SK-N-DZ (cell line): ENCODE measurements around the gene LCP2.
A peak's percentile ranks its signal among the peaks of the same experiment; 100 is the strongest.
"Not testable (repeated sequence)": the region's sequence is repeated elsewhere in the genome, so short reads cannot be mapped to it uniquely, and the experiment has no call there.

Experiments
- DNase-seq: peaks from one replicate; pipeline ENCODE4 v3.0.0-alpha.2; 2015; ENCODE audit warnings: low spot score

LCP2 gene

DNA sequence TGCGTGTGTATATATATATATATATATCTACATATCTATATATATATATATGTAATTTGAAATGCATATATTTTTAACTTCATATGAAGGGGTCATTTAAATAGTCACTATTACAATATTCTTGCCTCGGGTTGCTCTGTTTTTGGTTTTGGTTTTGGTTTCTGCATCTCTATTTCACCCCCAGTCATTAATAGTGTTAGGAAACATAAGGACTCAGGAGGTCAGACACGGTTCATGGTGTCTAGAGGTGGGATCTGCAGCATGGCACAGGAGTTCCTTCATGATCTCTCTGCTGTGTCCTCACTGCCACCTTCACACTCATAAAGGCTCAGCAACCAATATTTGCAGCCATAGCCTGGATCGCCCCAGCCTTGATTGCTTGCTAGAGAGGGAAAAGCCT is 48.2 kb downstream of the LCP2 start:
- no peak for DNase-seq

DNA sequence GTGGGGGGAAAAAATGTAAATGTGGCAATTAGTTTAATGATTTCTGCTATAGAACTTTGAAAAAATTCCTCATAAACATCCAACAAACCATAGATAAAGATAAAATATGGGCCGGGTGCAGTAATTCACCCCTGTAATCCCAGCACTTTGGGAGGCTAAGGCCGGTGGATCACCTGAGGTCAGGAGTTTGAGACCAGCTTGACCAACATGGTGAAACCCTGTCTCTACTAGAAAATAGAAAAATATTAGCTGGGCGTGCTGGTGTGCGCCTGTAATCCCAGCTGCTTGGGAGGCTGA is 48.7 kb downstream of the LCP2 start:
- DNase-seq: not testable (repeated sequence)

DNA sequence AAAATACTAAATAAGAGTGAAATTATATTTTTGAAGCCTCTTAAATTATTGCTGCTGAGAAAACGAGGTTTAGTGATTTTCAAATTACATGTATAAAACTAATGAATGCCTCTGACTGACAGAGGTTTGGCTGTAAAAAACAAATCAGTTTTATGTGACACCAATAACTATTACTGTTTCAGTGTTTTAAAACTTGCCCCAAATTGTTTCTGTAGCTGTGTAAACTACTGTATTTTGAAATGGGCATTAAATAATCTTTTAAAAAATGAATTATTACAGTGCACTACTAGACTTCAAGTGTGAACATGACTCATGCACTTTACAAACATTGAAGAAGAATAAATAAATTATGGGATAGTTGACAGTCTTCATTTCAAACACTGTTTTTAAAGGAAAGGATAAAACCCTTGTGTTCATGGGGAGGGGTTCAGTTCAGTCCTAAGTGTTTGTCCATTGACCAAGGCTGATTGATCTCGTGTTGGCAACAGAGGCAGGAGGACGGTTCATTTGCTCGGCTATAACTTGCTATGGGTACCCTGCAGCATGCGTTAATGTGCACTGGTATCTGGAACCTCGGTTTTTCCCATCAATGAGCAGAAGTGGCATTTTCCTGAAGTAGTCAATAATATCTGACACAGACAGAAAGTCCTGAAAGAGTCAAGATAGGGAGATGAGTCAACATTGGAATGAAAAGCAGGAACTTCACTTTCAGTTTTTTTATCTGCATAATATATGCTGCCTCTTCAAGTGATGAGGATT is 49.2 kb downstream of the LCP2 start:
- no peak for DNase-seq

DNA sequence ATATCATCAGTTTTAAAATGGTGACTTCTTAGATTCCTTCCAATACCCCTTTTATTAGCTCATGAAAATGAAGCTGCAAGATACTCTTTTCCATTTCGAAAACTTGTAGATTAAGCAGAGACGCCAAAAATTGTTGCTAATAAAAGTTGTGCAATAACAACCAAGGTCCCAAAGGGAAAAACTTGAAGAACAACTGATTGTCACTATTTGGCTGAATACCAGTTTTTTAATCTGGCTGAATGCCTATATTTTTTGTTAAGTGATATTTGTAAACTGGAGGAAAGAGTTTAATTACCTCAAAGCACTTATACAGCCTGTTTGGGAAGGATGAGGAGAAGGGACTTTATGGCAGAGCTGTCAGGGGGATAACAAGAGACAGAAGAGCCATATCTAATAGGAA is 50.2 kb downstream of the LCP2 start:
- DNase-seq: no peak

DNA sequence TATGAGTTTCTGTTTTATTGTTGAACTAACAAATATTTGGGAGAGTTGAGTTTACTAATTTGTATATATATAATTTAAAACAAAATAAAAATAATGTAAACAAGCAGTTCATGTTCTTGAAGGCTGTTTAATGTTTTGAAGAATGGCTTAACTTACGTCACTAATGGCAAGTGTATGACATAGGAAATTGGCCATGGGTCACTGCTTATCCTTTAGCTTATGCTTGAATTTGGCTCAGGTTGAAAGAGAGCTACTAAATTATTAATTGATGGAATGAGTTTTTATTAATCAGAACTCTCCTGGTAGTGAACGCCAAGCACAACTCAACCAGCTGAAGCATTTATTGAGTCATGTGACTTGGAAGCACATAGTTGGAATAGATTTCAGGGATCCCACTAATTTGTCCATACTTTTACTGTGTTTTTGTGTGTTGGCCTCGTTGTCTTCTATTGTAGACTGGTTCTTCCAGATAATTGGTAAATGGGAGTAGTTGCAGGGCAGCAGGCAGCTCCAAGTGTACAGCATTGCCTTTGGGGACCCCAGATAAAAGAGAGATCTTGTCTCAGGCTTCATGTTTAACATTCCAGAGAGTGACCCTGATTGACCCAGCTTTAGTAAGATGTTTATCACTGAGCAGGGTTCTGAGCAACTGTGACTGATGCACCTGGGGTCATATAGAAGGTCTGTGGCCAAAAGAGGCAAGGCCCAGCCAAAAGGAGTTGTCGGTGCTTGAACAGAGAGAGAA is 51.3 kb downstream of the LCP2 start:
- DNase-seq: no peak

DNA sequence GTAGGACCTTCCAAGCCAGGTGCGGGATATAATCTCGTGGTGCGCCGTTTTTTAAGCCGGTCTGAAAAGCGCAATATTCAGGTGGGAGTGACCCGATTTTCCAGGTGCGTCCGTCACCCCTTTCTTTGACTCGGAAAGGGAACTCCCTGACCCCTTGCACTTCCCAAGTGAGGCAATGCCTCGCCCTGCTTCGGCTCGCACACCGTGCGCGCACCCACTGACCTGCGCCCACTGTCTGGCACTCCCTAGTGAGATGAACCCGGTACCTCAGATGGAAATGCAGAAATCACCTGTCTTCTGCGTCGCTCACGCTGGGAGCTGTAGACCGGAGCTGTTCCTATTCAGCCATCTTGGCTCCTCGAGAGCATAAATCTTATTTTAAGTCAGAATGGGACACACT is 52.1 kb downstream of the LCP2 start:
- DNase-seq: not testable (repeated sequence)

DNA sequence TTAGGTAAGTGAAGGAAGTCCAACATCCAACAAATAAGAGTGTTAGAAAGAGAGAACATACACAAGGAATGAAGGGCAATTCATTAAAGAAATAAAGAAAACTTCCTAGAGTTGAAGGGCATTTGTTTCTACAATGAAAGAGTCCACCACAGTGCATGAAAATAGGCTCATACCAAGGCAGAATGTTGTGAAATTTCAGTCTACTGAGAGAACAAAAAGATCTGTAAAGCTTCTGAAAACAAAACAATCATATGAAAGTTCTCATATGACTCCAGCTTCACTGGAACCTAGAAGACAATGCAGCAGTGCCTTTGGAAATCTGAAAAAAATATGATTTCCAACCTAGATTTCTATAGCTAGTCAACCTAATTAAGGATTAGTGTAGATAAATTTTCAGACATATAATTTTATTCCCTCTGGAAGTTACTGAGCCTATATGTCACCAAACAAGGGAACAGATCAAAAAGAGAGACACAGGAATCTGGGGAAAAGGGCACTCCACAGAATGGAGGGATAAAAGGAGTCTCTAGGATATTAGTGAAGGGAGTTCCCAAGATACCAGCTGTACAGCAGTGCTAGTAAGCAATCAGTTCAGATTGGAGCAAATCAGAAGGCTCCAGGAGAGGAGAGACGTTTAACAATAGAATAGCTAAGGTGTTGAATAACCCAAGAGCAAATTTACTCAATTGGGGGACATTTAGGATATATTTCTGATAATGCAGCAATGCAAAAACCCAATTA is 59.0 kb downstream of the LCP2 start:
- no peak for DNase-seq

DNA sequence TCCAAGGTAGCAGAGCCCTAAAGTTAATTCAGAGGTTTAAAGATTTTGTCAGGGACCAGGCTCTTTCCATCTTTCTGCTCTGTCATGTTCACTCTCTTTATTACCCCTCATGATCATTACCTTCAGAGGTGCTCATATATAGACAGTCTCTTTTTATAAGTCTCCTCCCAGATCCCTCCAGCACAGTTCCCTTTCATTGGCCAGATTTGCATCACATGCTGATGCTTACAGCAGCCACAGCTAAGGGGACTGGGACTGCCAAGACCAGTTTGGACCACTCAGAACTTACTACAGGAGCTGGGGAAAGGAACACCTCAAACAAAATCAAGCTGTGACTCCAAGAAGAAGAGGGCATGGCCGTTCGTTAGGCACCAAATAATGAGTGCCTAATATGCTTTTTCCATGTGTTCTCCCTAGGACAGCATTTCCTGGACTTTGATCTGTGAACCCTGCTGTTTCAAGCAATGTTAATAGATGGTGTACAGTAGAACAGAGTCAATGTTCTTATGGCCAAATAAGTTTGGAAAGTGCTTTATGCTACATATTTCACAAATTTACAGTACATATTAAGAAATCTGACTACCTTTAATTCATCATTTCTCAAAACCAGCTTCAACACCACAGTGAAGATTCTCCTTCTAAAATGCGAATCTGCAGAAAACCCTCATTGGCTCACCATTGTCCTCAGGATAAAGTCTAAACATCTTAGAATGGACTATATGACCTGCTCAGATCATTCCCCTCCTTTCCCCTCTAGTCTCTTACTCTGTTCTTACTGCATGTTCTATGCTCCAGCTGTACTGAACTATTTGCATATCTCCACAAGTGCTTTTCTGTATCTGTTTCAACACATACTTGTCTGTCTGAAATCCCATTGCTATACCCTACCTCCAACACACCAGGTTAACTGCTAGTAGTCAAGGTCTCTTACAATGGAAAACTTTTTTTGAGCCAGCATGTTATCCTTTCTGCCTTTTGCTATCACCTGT is 61.4 kb downstream of the LCP2 start:
- DNase-seq: no peak

DNA sequence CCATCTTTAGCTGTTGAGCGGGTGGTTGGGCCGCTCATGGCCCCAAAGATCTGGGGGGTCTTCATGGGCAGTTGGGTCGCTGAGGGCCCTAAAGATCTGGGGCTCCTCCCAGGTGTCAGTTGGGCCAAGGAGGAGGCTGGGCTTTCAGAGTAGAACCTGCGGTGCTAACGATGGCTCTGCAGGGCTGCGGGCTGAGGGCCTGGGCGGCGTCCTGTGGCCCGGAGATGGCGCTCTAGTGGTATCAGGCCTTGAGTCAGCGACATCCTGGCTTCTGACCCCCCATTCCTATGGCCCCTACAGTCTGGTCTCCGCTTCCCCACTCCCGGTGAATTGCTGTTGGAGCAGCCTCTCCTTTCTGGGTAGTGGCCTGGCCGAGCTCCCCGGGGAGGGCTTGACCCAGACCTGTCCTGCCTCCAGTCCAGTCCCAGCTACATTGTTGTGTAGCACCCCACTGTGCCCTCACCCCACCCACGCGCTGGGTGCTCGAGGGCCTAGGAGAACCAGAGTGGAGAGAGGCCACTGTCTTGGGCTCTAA is 64.2 kb downstream of the LCP2 start:
- DNase-seq: no peak

DNA sequence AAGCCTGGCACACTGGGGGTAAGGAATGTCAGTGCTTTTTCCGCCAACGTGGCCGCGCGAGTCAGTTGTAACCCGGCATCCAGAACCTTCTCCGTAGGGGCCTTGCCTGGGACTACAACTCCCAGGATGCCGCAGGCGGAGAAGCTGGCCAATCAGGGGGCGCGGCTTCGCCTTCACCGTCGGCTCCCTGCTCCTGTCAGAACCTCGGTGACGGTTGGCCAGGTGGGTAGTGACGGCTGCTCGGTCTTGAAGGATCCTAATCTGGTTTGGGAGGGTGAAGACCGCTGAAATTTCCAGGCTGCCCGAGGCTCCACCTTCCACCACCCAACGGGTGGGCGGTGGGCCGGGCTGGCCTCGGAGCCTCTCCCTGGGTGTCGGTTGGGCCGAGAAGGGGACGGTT is 64.8 kb downstream of the LCP2 start, which contains the start of gene C5orf58:
Gene C5orf58, plus strand, starts transcription at position 200 of the 400 bp plus-strand sequence. CDS start 1,992 bp downstream, outside the sequence.
- no peak for DNase-seq

DNA sequence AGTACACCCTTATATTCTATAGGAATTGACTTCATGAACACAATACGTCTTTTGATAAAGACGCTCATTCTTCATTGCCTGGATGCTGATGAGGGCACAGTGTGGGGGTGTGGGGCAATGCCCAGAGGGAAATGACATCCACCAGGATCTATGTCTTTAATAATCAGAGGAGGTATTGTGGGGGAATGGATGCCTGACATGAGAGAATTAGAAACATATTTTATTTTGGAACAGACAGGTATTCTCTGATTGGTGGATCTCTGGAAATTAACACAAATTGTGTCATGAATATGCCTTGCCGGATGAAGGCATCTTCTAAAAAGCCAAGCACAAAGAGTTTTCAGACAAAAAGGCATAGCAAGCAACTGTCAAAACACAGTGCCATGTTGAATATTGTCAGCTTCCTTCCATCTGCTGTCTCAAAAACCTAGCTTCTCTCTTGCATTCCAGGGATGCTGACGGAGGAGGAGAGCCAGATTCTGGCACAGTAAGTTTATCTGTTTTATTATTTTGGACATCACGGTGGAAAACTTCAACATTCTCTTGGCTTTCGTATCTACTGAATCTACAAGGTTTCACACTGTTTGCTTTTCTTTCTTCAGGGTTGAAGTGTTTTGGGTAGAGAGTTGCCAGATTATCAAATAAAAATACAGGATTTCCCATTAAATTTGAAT is 68.7 kb downstream of the LCP2 start:
- no peak for DNase-seq

DNA sequence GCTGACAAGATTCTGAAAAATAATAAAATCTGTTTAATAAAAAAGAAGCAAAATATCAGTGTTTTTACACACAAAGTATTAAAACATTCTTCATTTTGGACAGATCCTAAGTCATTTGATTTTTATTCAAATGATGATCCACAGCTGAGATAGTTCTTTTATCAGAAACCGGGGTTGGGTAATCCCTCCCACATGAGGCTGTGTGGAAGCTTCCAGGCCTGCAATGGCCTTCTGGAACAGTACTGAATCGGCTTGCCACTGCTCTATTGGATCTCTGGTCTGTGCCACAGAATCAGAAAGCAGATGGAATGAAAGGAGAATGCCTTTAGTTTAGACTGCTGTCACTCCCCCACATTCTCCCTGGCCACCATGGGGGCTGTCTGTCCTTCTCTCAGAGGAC is 70.9 kb downstream of the LCP2 start:
- DNase-seq: peak; percentile 4

DNA sequence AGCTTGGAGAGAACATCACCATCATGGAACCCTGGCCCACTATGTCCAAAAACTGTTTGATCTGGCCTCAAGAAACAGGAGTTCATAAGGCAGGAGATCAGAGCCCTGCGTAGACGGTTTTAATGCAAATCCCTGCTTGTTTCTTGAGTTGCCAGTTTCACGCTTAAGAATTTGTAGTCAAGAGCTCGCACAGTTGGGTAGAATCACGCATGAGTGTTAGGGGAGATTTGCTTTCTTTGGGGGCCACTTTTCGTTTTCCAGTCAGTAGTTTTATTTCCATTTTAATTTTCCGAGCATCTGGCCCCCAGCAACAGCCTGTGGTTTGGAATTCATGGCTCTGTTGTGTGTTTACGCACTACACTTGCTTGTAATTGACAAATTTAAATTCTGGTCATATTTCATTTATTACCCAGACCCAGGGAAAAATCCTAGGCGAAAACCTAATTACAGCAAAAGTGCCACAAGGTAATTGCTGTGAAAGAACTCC is 71.4 kb downstream of the LCP2 start:
- peak; percentile 3 for DNase-seq

DNA sequence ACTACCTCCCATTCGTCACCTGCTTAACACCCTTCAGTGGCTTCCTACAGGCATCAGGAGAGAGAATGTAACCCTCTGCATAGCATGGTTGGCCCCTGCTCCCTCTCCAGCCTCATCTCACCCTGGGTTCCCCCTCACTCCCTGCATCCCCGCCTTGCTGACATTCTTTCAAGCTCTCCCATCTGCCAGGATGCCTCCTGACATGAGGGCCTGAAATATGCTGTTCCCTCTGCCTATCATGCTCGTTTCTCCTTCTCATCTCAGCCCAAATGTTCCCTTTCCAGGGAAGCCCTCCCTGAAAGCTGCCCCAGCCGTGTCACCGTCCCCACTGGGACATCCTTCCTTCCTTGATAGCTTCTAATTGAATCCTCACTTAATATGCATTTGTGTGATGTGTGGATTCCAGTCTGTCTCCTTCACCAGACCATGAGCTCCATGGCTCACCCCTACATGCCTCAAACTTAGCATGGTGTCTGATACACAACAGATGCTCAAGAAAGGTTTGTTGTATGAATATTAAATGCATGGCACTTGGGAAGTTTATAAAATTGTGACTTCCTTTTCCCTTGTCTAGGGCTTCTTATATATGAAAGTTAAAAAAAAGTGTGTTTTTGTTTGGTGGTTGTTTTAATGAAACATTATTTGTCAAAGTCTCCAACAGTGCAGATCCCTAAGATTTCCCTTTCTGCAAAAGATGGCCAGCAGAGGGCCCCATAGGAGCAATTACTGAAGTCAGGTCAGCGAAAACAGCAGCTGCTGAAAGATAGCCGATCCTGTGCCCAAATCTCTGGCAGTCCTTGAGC is 72.0 kb downstream of the LCP2 start:
- peak; percentile 68 for DNase-seq

DNA sequence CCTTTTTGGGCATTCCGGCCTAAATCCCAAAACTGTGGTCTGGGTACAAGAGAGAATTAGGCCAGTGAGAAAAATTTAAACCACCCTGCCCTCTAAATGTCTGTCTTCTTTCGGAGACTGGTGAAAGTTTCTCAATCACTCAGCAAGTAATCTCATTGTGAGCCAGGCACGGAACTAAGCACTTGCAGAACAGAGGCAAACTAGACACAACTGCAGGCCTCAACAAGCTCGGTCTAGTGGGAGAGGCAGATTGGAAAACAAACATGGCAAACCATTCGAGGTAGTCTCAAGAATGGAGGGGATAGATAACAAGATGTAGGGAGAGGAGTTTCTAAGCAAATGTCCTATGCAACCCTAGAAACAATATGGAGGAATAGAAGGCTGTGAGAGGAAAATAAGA is 73.7 kb downstream of the LCP2 start:
- DNase-seq: no peak

DNA sequence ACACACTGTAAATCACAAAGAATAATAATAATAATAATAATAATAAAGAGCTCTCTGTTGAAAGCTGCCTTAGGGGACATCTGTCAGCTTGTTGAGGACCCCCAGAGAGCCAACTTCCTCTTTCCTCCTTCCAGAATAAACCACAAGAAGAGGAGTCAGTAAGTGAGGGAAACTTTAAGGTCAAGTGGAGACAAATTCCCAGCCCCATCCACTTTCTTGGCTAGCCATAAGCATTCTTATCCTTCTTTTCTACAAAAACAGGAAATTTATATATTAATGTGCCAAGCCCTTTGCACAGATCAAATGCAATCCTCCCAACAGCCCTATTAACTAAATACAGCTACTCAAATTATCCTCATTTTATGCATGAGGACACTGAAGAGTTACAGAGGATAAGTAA is 74.2 kb downstream of the LCP2 start:
- DNase-seq: no peak

DNA sequence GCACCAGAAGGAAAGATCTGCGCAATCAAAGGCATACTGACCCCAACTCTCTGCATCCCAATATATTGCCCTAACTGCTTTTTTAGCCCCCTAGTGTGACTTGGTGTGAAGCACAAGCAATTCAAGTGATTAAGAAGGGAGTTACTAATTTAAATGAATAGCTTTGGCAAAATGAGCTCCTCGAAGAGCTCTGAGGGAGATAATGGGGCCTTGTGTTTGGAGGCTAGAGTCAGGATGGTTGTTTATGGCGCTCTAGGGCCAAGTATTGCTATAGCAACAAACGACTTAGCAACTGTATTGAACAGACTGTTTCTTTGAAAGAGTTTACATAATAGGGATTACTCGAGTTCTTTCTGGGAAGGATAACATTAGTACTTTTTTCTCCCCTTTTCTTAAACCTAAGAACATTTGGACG is 76.2 kb downstream of the LCP2 start:
- no peak for DNase-seq

DNA sequence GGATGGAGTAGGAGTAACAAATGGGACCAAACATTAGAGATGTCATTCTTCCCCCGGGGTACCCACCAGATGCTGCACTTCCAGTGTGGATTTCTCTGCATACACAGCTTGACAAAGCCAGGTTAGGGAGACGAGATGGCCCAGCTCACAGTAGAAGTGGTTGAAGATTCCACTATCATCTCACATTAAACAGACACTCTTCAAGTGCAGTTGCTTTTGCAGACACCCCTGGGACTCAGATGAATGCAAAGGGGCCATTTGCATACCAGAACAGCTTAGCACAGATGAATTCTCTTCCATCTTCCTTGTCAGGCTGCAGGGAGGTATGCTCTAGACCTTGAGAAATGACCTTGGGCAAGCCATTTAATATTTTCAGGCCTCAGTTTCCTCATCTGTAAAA is 77.4 kb downstream of the LCP2 start:
- DNase-seq: no peak

DNA sequence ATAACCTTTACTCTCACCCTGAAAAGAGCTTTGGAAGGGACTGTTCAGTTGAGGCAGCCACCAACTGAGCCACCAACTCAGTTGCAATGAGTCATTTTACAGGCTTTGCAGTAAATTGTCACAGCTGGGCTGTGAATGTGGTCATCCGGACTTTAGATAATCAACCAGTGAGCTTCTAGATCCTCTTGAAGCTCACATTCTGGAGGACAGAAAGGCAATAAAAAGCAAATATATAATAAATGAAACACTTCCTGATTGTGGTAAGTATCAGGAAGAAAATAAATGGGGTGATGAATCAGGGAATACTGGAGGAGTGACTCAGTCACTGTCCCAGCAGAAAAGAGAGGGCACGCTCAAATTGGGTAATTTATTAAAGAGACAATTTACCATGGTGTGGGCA is 78.0 kb downstream of the LCP2 start:
- no peak for DNase-seq

DNA sequence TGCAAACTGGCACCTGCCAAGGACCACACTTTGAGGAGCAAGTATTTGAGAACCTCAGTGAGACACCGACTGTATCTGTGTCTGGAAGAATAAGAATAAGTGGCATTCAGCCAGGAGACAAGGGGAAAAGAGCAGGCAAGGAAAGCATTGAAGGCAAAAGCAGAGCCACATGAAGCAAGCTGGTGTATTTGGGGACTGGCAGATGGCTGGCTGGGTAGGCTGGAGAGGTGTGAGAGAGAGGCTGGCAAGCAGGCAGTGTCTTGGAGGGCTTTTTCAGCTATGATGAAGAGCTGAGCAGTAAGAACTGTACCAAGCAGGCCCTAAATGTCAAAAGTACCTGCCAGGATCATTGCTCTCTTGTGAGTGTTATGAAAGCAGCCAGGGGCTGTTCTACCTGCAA is 78.9 kb downstream of the LCP2 start:
- no peak for DNase-seq
